ENCODE results near the gene BCL7C. TPM values are rescaled to one million over a fixed set of nuclear protein-coding genes. Genes with fewer than 3 reads are reported as not detected.

The BCL7C gene
- total and polyA plus RNA-seq, 12 donors = 24.2 to 68.8 (median 27.5) TPM

DNA sequence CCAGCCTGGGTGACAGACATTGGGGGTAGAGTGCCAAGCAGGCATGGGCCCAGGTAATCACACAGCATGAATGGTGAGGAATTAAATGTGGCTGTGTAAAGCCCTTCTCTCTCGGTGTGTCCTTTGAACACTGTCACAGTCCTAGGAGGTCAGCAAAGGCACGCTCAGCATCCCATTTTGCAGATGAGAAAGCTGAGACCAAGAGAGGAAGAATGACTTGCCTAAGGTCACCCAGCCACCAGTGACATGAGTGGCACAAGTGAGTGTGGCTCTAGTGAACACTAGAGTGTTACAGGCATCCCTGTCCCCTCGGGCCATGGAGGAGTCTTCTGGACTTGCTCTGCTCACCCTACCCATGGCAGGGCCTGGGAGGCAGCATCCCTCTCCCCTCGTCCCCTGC, 13.2 kb upstream of the BCL7C start:
- DNase-seq (no peak), ATAC-seq (no peak)
- TF ChIP-seq, protein P1, sequence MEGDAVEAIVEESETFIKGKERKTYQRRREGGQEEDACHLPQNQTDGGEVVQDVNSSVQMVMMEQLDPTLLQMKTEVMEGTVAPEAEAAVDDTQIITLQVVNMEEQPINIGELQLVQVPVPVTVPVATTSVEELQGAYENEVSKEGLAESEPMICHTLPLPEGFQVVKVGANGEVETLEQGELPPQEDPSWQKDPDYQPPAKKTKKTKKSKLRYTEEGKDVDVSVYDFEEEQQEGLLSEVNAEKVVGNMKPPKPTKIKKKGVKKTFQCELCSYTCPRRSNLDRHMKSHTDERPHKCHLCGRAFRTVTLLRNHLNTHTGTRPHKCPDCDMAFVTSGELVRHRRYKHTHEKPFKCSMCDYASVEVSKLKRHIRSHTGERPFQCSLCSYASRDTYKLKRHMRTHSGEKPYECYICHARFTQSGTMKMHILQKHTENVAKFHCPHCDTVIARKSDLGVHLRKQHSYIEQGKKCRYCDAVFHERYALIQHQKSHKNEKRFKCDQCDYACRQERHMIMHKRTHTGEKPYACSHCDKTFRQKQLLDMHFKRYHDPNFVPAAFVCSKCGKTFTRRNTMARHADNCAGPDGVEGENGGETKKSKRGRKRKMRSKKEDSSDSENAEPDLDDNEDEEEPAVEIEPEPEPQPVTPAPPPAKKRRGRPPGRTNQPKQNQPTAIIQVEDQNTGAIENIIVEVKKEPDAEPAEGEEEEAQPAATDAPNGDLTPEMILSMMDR (IDR thresholded peaks at IDR 0.05) = no peak
- Histone ChIP-seq H3K4me1 (peaks cover 0 to 28% (median 20%) of the 10 kb centered on the region in 9 donors), H3K9me3 (no peaks in the 10 kb centered on the region), H3K4me3 (no peak overlapping the region), H3K27ac (no peak overlapping the region), H3K36me3 (no peaks in the 10 kb centered on the region), H3K27me3 (no peaks in the 10 kb centered on the region)
- intact Hi-C loops (cut with DNase I) = loop anchor here in 1 of 10 donors (10.0 kb wide), 1 partner anchor 62 kb away; no protein-coding TSS in a partner anchor
- 91 to 95% methylated on average over 4 of the region's 4 CpGs for WGBS, 2 donors

GRCh38 chr16:30904114-30904780, 10.4 kb upstream of the BCL7C start:
- H3K4me3 ChIP-seq = peak overlapping the region in 2 of 10 donors; percentile 1 to 2
- no peak for DNase-seq

DNA sequence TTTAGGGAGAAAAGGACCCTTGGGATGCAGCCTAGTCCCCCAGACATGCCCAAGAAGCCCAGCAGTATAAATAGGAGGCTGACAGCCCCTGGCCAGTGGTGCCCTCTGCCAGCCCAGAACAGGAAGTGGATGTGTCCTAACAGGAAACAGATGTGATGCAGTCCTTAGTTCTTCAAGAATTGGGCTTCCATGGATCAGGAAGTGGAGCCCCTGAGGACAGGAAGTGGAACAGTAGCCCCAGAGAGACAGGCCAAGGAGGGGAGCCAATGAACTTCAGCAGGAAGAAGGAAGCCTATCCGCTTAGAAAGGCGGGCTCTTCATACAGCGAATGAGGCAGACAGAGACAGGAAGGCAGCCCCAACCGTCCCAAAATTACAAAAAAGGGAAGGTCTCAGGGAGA, 9.7 kb upstream of the BCL7C start:
- peaks cover 0 to 43% (median 31%) of the 10 kb centered on the region in 9 donors for H3K4me1 ChIP-seq
- WGBS, 2 donors = 47 to 63% methylated on average over 4 of the region's 4 CpGs
- H3K9me3 ChIP-seq = no peaks in the 10 kb centered on the region
- intact Hi-C loops (cut with DNase I) = loop anchor here in 8 of 10 donors (2.0 to 10.0 kb wide), 4 partner anchors 56 to 61 kb away; no protein-coding TSS in a partner anchor
- peak overlapping the region; percentile 2 to 96 (median 94) for H3K27ac ChIP-seq
- TF ChIP-seq, protein P1 (IDR thresholded peaks at IDR 0.05) = no peak
- H3K4me3 ChIP-seq = peak overlapping the region in 2 of 10 donors; percentile 1 to 2
- H3K36me3 ChIP-seq = no peaks in the 10 kb centered on the region
- ATAC-seq (peak; percentile 10 to 77 (median 62)), DNase-seq (peak in 1 of 2 donors; percentile 63)
- H3K27me3 ChIP-seq = no peaks in the 10 kb centered on the region

More at GRCh38 chr16:30904114-30904780, 10.4 kb upstream of the BCL7C start:
- no peaks in the 10 kb centered on the region for H3K27me3 ChIP-seq
- no peaks in the 10 kb centered on the region for H3K9me3 ChIP-seq
- H3K27ac ChIP-seq = peak overlapping the region; percentile 2 to 96 (median 94)
- peaks cover 0 to 43% (median 31%) of the 10 kb centered on the region in 9 donors for H3K4me1 ChIP-seq
- TF ChIP-seq, protein P1 (IDR thresholded peaks at IDR 0.05) = no peak
- 85 to 86% methylated on average over 19 of the region's 19 CpGs for WGBS, 2 donors
- no peaks in the 10 kb centered on the region for H3K36me3 ChIP-seq
- ATAC-seq = no peak
- intact Hi-C loops (cut with DNase I) = loop anchor here in 7 of 10 donors (5.0 to 10.0 kb wide), 3 partner anchors 57 to 62 kb away; no protein-coding TSS in a partner anchor

GRCh38 chr16:30903002-30903401, 9.1 kb upstream of the BCL7C start:
- TF ChIP-seq, protein P1 (IDR thresholded peaks at IDR 0.05) = no peak
- H3K27ac ChIP-seq = peak overlapping the region in 9 of 10 donors; percentile 83 to 96 (median 94)
- no peaks in the 10 kb centered on the region for H3K27me3 ChIP-seq
- 67 to 72% methylated on average over 4 of the region's 4 CpGs for WGBS, 2 donors
- H3K4me3 ChIP-seq = peak overlapping the region in 7 of 10 donors; percentile 32 to 62 (median 60)
- no peaks in the 10 kb centered on the region for H3K36me3 ChIP-seq
- no peak for DNase-seq
- H3K4me1 ChIP-seq = peaks cover 0 to 43% (median 31%) of the 10 kb centered on the region in 9 donors
- intact Hi-C loops (cut with DNase I) = loop anchor here in 8 of 10 donors (2.0 to 10.0 kb wide), 4 partner anchors 56 to 61 kb away; no protein-coding TSS in a partner anchor
- peak in 6 of 8 donors; percentile 7 to 36 (median 22) for ATAC-seq
- no peaks in the 10 kb centered on the region for H3K9me3 ChIP-seq
